Activated T-helper 17 cell treated with anti-CD3 and anti-CD28 coated beads, Interleukin-2, amount 50 U/mL, for 72 hours (primary cell): ENCODE measurements around the gene IL11. TPM values are rescaled to one million over a fixed set of nuclear protein-coding genes. Genes with fewer than 3 reads are reported as not detected.

ENCODE experiments used
- ATAC-seq: fragments of 150-1000 bp; cut with Tn5 transposase; replicated peaks from 2 replicates; pipeline ENCODE4 v1.10.0; 2021; ENCODE audit warnings: mild to moderate bottlenecking, moderate library complexity
- H3K27ac Mint-ChIP-seq: one replicate; pipeline ENCODE4 v1.8.0; 2022; ENCODE audit warnings: mixed read lengths
- H3K27me3 Mint-ChIP-seq: one replicate; pipeline ENCODE4 v1.8.0; 2022; ENCODE audit warnings: mixed read lengths
- H3K36me3 Mint-ChIP-seq: one replicate; pipeline ENCODE4 v1.8.0; 2022; ENCODE audit warnings: low read depth, mild to moderate bottlenecking, mixed read lengths
- H3K4me1 Mint-ChIP-seq: one replicate; pipeline ENCODE4 v1.8.0; 2022; ENCODE audit warnings: mixed read lengths
- H3K4me3 Mint-ChIP-seq: one replicate; pipeline ENCODE4 v1.8.0; 2022; ENCODE audit warnings: mild to moderate bottlenecking, mixed read lengths
- H3K9me3 Mint-ChIP-seq: one replicate; pipeline ENCODE4 v1.8.0; 2022; ENCODE audit warnings: mixed read lengths
- total RNA-seq, 2 donors: library from RNA; stranded (reverse); gene quantifications; one replicate each; pipeline ENCODE4 v1.2.3, GENCODE V29; 2022

The IL11 gene
- total RNA-seq, 2 donors from 2014 or later = 0.15 to 0.95 TPM

DNA sequence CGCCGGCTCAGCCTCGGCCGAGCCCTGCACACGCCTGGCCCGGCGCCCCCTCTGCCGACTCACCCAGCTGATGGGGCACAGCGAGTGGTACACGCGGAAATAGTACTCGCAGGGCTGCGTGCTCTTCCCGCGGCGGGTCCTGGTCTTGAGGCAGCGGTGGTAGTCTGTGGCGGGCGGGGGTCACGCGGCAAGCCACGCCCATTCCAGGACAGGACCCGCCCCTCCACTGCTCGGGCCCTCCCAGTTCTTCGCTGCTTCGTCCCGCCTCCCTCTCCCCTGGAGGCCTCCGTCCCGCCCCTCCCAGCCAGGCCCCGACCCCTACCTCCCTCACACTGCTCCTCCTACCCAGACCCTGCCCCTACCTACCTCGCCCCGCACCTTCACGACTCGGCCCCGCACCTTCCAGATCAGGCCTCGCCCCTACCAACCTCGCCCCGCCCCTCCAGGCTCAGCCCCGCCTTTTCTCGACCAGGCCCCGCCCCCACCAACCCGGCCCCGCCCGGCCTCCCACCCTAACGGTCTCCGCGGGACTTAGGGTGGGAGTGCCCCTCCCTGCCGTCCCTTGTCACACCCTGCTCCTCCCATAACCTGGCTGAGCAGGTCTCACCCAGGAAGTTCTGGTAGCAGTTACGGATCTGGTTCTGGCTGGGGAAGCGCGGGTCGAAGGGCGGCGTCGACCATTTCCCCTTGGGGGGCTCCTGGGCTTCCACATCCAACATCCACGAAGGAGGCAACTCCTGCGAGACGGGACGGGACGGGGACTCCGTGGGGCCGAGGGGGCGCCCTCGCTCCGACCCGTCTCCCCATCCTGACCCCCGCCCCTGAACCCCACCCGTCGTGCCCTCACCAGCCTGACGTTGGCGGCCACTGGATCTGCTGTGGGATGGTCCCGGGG is 16.2 kb downstream of the IL11 start:
- peak overlapping the region; percentile 68 for H3K4me3 Mint-ChIP-seq
- peaks cover 36% of the 10 kb centered on the region for H3K27me3 Mint-ChIP-seq
- no peaks in the 10 kb centered on the region for H3K9me3 Mint-ChIP-seq
- H3K27ac Mint-ChIP-seq = no peak overlapping the region
- H3K4me1 Mint-ChIP-seq = peaks cover 17% of the 10 kb centered on the region
- ATAC-seq = peak; percentile 84
- peaks cover 11% of the 10 kb centered on the region for H3K36me3 Mint-ChIP-seq

DNA sequence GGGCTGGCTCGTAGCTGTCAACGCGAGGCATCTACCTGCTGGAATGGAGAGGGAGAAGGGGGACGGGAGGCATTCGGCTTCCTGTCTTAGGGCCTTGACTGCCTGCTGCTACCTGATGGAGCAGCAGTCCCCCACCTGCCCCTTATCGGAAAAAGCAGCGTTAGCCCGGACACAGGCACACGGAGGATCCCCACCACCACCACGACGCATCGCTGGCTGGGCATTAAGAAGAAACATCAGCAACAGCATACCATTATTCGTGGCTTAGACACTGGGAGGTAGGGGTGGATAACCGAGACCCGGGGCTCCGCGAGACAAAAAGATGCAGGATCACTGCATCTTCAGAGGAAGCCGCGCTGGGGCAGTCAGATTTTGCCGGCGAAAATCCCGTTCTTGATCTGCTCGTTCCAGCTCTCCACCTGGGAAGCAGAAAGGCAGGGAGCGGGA is 16.9 kb downstream of the IL11 start:
- H3K4me3 Mint-ChIP-seq = peak overlapping the region; percentile 68
- peaks cover 17% of the 10 kb centered on the region for H3K4me1 Mint-ChIP-seq
- no peaks in the 10 kb centered on the region for H3K9me3 Mint-ChIP-seq
- H3K27me3 Mint-ChIP-seq = peaks cover 36% of the 10 kb centered on the region
- ATAC-seq = no peak
- no peak overlapping the region for H3K27ac Mint-ChIP-seq
- peaks cover 11% of the 10 kb centered on the region for H3K36me3 Mint-ChIP-seq

DNA sequence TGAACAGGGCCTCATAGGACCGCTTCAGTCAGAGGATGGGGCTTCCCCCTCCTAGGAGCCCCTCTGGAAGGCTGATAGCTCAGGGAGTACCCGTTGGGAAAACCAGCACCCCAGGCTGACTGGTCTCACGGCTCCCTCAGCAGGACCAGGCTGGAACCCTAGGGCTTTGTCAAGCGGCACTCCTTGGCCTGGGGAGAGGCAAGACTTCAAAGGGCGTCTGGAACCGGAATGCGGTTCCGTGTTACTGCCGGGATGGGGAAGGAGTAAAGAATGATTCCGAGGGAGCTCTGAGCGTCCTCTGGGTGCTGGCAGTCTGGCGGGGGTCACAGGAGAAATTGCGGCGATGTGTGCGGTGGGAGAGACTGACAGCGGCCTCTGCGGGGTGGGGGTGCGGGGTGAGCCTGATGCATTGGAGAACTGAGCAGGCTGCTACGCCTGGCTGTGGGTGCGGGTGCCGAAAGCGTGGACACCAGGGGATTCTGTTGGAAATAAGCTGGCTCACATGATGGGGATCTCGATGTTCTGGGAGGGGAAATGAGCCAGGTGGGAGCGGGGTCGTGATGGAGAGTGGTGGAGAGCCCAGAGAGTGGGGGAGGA is 17.6 kb downstream of the IL11 start:
- Mint-ChIP-seq H3K9me3 (no peaks in the 10 kb centered on the region), H3K4me3 (peak overlapping the region; percentile 68), H3K27ac (no peak overlapping the region), H3K36me3 (peaks cover 11% of the 10 kb centered on the region), H3K4me1 (peaks cover 17% of the 10 kb centered on the region), H3K27me3 (peaks cover 36% of the 10 kb centered on the region)
- ATAC-seq = no peak

DNA sequence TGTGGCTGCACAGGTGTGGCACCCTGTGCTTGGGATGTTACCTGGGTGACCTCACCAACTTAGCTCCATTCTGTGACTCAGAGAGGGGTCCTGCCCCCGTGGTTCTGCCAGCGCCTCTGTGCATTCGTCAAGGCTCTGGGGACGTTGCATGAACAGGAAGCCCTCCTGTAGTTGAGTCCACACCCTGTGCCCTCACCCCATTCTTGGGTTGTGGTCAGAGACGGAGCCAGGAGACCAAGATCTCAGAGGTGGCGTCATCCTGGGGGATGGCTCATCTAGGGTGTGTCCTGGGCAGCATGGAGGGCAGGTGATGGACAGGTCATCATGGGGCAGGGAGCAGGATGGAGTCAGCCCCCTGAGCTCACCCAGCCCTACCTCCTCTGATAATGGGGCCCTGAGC is 18.2 kb downstream of the IL11 start:
- Mint-ChIP-seq H3K9me3 (no peaks in the 10 kb centered on the region), H3K4me3 (no peak overlapping the region), H3K27ac (no peak overlapping the region), H3K27me3 (peaks cover 31% of the 10 kb centered on the region), H3K36me3 (peaks cover 11% of the 10 kb centered on the region), H3K4me1 (peaks cover 17% of the 10 kb centered on the region)
- ATAC-seq = no peak

DNA sequence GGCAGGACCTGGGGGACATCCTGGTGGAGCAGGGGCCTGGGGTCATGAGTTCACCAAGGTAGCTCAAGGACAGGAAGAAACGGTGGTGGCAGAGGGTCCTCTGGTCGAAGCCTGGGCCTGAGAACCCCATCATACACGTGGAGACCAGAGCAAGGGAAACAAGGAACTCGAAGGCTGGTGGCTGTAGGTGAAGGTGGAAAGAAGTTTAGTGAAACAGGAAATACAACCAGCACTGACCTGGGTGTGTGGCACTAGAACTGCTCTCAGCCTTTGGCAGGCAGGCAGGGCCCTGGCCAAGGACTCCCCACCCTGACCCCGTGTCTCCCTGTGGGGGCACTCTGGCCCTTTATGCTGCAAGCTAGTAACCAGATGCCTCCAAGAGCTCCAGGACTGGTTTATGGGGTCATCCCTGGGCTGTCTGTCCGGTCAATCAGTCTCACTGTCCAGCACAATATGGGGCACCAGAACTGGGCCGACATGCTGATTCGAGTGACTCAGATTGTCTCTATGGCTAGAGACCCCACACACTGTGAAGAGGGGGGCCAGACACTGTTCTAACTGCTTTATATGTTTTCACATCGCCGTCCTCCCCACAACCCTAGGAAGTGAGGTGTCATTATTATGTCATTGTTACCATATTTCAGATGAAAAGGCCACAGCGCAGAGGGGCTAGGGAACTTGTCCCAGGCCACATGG is 19.5 kb downstream of the IL11 start:
- Mint-ChIP-seq H3K4me3 (no peak overlapping the region), H3K27me3 (peaks cover 30% of the 10 kb centered on the region), H3K4me1 (peaks cover 17% of the 10 kb centered on the region), H3K9me3 (no peaks in the 10 kb centered on the region), H3K27ac (no peak overlapping the region), H3K36me3 (peaks cover 11% of the 10 kb centered on the region)
- ATAC-seq = no peak

DNA sequence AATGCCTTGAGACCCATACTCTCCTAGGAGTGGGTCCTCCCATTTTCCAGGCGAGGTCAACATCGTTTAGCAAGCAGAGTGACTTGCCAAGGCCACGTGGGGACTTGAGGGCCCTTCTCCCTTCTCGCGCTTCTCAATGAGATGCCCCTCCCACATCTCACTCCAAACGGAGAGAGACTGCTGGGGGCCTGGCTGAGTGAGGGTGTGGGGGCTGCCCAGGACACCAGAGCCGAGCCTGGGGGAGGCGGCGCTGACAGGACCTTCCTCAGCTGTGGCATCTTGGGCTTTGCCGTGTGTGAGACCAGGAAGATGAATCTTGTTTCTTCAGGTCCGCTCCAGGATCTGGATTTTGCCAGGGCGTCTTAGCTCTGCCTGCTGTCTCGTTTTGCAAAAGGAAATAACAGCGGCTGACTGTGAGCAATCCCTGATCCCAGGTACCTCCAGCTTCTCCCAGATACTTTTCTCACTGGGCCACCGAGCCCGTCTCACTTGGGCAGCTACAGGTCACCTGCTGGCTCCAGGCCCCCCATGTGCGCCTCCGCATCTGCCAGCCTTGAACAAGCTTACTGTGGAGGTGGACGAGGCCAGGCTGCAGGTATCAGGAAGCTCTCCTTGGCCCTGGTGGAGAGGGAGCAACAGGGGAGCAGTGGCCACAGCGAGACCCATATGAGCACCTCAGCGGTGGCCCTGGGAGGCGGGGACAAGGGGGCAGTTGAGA is 21.8 kb downstream of the IL11 start:
- H3K9me3 Mint-ChIP-seq = no peaks in the 10 kb centered on the region
- H3K4me1 Mint-ChIP-seq = peaks cover 17% of the 10 kb centered on the region
- H3K27ac Mint-ChIP-seq = no peak overlapping the region
- no peak overlapping the region for H3K4me3 Mint-ChIP-seq
- ATAC-seq = no peak
- peaks cover 23% of the 10 kb centered on the region for H3K36me3 Mint-ChIP-seq
- H3K27me3 Mint-ChIP-seq = peaks cover 23% of the 10 kb centered on the region

DNA sequence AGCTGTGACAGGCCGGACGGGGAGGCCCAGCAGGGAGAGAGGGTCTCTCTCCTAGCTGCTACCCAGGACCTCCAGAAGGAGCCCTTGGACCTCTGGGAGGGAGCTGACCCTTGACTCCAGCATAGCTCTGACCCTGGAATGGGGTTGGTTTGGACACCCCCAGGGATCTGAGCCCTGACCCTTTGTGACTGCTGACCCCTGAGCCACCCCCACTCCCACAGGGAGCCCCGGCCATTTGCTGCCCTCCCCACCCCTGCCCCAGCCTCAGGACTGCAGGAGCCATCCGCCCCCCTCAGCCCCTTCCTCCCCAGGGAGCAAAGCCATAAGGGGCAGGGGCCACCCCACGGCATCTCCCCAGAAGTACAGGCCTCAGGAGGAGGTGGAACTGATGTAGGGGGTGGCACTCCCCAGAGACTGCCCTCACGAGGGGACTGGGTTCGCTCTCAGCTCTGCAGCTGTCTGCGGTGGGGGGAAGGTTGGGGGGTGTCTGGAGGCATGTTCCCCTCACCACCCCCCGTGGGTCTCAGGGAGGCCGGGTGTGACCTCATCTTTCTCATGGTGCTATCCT is 22.7 kb downstream of the IL11 start:
- H3K27ac Mint-ChIP-seq = no peak overlapping the region
- peaks cover 8% of the 10 kb centered on the region for H3K4me1 Mint-ChIP-seq
- H3K27me3 Mint-ChIP-seq = peaks cover 15% of the 10 kb centered on the region
- ATAC-seq = no peak
- H3K36me3 Mint-ChIP-seq = peaks cover 20% of the 10 kb centered on the region
- no peak overlapping the region for H3K4me3 Mint-ChIP-seq
- no peaks in the 10 kb centered on the region for H3K9me3 Mint-ChIP-seq

DNA sequence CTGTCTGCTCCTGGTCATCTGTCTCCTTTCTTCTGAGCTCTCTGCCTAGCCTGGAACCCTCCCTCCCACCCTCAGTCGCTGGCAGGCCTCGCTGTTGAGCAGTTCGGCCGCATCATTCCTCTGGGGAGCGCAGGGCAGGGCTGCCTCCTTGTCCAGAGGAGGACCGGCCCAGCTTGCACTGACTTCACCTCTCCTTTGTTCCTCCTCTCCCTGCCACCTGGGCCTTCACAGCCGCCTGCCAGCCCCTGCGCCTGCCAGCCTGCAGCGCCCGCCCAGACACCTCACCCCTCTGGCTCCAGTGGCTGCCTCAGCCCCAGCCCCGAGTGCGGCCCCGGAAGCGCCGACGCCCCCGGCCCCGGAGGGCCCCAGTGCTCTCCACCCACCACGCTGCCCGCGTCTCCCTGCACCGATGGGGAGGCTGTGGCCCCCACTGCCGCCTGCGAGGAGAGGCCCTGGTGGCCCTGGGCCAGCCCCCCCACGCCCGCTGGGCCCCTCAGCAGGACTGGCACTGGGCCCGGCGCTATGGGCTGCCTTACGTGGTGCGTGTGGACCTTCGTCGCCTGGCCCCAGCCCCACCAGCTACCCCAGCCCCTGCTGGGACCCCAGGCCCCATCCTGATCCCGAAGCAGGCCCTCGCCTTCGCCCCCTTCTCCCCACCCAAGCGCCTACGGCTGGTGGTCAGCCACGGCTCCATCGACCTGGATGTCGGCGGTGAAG is 23.4 kb downstream of the IL11 start:
- H3K27me3 Mint-ChIP-seq = peaks cover 9% of the 10 kb centered on the region
- peaks cover 20% of the 10 kb centered on the region for H3K36me3 Mint-ChIP-seq
- no peak for ATAC-seq
- H3K9me3 Mint-ChIP-seq = no peaks in the 10 kb centered on the region
- no peak overlapping the region for H3K4me3 Mint-ChIP-seq
- H3K27ac Mint-ChIP-seq = no peak overlapping the region
- peaks cover 7% of the 10 kb centered on the region for H3K4me1 Mint-ChIP-seq

DNA sequence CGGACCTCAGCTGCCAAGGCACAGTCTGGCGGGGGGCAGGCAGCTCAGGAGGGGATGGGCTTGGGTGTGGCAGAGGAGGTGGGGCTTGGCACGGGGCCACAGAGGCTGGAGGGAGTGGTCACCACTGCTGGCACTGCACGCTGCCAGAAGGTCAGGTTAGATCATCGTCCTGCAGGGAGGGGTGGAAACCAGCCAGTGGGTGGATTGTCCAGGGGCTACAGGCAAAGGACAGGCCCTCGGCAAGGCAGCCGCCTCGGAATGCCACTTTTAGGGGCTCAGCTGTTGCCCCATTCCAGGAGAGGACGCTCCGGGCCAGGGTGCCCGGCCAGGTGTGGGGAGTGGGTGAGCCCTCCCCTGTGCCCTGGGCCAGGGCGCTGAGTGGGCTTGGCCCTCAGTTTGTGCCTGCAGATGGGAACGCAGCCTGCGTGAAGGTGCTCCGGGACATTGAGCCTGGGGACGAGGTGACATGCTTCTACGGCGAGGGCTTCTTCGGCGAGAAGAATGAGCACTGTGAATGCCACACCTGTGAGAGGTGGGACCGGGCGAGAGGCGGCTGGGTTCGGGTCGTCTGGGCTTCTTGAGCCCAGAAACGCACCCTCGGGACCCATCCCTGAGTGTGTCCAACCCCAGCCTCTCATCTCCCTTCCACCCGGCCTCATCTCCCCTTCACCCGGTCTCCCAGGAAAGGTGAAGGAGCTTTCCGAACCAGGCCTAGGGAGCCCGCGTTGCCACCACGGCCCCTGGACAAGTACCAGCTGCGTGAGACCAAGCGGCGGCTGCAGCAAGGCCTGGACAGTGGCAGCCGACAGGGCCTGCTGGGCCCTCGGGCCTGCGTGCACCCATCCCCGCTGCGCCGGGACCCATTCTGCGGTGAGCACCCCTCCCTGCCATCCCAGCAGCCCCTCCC is 24.2 kb downstream of the IL11 start:
- H3K4me1 Mint-ChIP-seq = peaks cover 5% of the 10 kb centered on the region
- H3K27me3 Mint-ChIP-seq = peaks cover under 1% of the 10 kb centered on the region
- no peak for ATAC-seq
- no peaks in the 10 kb centered on the region for H3K9me3 Mint-ChIP-seq
- H3K4me3 Mint-ChIP-seq = no peak overlapping the region
- no peak overlapping the region for H3K27ac Mint-ChIP-seq
- H3K36me3 Mint-ChIP-seq = peaks cover 20% of the 10 kb centered on the region

DNA sequence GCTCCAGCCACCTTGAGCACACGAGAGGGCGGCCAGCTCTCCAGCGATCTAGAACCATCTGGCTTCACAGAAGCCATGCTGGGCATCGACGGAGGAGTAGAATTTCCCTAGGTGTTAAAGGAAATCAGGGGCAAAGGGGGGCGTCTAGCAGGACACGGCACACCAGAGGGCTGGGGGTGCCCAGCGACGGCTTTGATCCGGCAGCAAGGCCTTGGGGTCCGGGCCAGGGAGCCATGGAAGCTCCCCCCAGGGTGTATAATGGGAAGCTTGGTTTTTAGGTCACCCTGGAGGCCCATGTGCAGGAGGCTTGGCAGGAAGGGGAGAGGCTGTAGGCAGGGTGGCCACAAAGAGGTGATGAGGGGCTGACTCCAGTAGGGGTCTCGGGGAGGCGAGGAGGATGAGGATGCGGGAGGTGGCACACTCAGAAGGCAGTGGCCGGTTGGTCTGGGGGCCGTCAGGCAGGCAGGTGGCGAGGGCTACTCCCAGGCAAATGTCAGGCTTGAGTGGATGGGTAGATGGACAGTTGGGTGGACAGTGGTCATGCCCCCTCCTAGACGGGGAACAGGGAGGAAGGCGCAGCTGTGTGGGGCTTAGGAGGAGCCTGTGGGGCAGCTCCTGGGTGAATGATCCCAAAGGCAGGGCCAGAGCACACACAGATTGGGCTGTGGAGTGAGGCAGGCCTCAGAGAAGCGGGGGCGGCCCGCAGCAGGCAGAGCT is 25.0 kb downstream of the IL11 start:
- no peak overlapping the region for H3K4me3 Mint-ChIP-seq
- ATAC-seq = no peak
- H3K9me3 Mint-ChIP-seq = no peaks in the 10 kb centered on the region
- H3K27ac Mint-ChIP-seq = no peak overlapping the region
- H3K4me1 Mint-ChIP-seq = peaks cover 5% of the 10 kb centered on the region
- H3K27me3 Mint-ChIP-seq = no peaks in the 10 kb centered on the region
- H3K36me3 Mint-ChIP-seq = peaks cover 20% of the 10 kb centered on the region

DNA sequence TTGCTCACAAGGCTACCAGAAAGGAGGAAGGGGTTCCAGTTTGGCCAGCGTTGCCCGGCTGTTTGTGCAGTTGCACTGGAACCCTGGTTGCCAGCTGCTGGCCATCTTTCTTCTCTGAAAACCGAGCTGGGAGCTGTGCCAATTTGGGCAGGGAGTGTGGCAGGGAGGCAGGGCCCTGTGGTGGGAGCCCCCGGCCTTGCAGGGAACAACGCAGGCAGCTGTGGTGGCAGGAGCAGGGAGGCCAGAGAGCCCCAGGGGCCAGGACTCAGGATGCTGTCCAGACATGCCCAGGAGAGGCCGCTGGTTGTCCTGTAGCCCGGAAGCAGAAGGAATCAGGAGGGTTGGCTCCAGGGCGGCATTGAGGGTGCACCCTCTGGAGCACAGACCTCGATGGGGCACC is 25.8 kb downstream of the IL11 start:
- ATAC-seq = no peak
- H3K9me3 Mint-ChIP-seq = no peaks in the 10 kb centered on the region

More for the DNA sequence above, 25.8 kb downstream of the IL11 start:
- Mint-ChIP-seq H3K36me3 (peaks cover 24% of the 10 kb centered on the region), H3K27me3 (no peaks in the 10 kb centered on the region), H3K27ac (no peak overlapping the region), H3K4me3 (no peak overlapping the region), H3K4me1 (peaks cover 5% of the 10 kb centered on the region)
